ENCODE measurements around the gene TMEM53. TPM values are rescaled to one million over a fixed set of nuclear protein-coding genes. Genes with fewer than 3 reads are reported as not detected.
A peak's percentile ranks its signal among the peaks of the same experiment; 100 is the strongest.
"Not testable (repeated sequence)": the region's sequence is repeated elsewhere in the genome, so short reads cannot be mapped to it uniquely, and the experiment has no call there.

Gene TMEM53
- total and polyA plus RNA-seq, 12 donors = 7.2 to 47.4 (median 12.6) TPM

GRCh38 chr1:44670751-44671640 lies 3.3 kb downstream of the TMEM53 start:
- H3K36me3 ChIP-seq (replicated peaks in 1 of 2) = no peaks in the 10 kb centered on the region
- DNase-seq = peak in 1 of 7 donors; percentile 10
- intact Hi-C loops (cut with DNase I) = no loop called here
- TF ChIP-seq CTCF (IDR thresholded peaks at IDR 0.05) = no peak
- TF ChIP-seq POLR2A (IDR thresholded peaks at IDR 0.05) = no peak
- no peaks in the 10 kb centered on the region for H3K9me3 ChIP-seq (replicated peaks in 1 of 3)
- peaks cover 15 to 38% of the 10 kb centered on the region in 2 donors for H3K4me1 ChIP-seq (replicated peaks in 1 of 2)
- no peak overlapping the region for H3K4me3 ChIP-seq
- 89 to 93% (median 90%) methylated on average over 10 of the region's 10 CpGs for WGBS, 4 donors
- no peaks in the 10 kb centered on the region for H3K27me3 ChIP-seq
- no peak overlapping the region for H3K27ac ChIP-seq

- H3K4me3 ChIP-seq; H3K36me3 ChIP-seq (replicated peaks in 1 of 2); DNase-seq; H3K27me3 ChIP-seq; intact Hi-C loops (cut with DNase I); H3K27ac ChIP-seq; H3K9me3 ChIP-seq (replicated peaks in 1 of 3): not testable (repeated sequence)
- 91 to 97% (median 94%) methylated on average over 1 of the region's 1 CpG for WGBS, 4 donors
- H3K4me1 ChIP-seq (replicated peaks in 1 of 2) = peaks cover 14 to 23% of the 10 kb centered on the region in 2 donors
Measured at GRCh38 chr1:44666719-44667118, 7.6 kb downstream of the TMEM53 start.

- Histone ChIP-seq H3K9me3 (replicated peaks in 1 of 3) (no peaks in the 10 kb centered on the region), H3K4me3 (no peak overlapping the region), H3K36me3 (replicated peaks in 1 of 2) (no peaks in the 10 kb centered on the region), H3K27me3 (no peaks in the 10 kb centered on the region), H3K27ac (no peak overlapping the region), H3K4me1 (replicated peaks in 1 of 2) (peaks cover 16 to 21% of the 10 kb centered on the region in 2 donors)
- intact Hi-C loops (cut with DNase I) = no loop called here
- no peak for DNase-seq
- 83 to 93% (median 88%) methylated on average over 12 of the region's 12 CpGs for WGBS, 4 donors
- no peak for TF ChIP-seq POLR2A (IDR thresholded peaks at IDR 0.05)
- TF ChIP-seq CTCF (IDR thresholded peaks at IDR 0.05) = no peak
Measured at GRCh38 chr1:44664730-44665370, 9.4 kb downstream of the TMEM53 start.

GRCh38 chr1:44663417-44663816 lies 10.9 kb downstream of the TMEM53 start:
- Histone ChIP-seq H3K9me3 (replicated peaks in 1 of 3) (no peaks in the 10 kb centered on the region), H3K36me3 (replicated peaks in 1 of 2) (no peaks in the 10 kb centered on the region), H3K27ac (no peak overlapping the region), H3K4me3 (no peak overlapping the region), H3K4me1 (replicated peaks in 1 of 2) (peaks cover 16 to 21% of the 10 kb centered on the region in 2 donors), H3K27me3 (no peaks in the 10 kb centered on the region)
- TF ChIP-seq CTCF (IDR thresholded peaks at IDR 0.05) (no peak), POLR2A (IDR thresholded peaks at IDR 0.05) (no peak)
- intact Hi-C loops (cut with DNase I) = no loop called here
- WGBS, 4 donors = 94 to 99% (median 97%) methylated on average over 5 of the region's 5 CpGs
- DNase-seq = no peak
